ENCODE data around the gene BLOC1S2.
"Not testable (repeated sequence)": the region's sequence is repeated elsewhere in the genome, so short reads cannot be mapped to it uniquely, and the experiment has no call there.

BLOC1S2 gene

GRCh38 chr10:100291356-100291755 lies 4.9 kb upstream of the BLOC1S2 start:
- DNase-seq (ENCODE audit: low read depth in 4 of 4, low spot score in 1 of 4), result no peak

DNA sequence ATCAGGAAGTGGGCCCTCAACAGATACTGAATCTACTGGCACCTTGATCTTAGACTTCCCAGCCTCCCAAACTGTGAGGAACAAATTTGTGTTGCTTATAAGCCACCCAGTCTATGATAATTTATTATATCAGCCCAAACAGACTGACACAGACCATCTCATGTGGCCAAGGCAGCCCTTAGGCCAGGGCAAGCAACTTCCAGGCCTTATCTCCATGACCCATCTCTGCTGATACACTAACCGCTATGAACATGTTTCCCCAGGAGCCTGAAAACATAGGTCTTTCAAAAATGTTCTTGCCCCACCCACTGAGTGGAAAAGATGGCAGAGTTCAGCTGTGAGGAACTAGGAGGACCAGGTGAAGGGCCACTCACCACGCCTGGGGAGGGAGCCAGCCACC lies 3.2 kb upstream of the BLOC1S2 start:
- DNase-seq (ENCODE audit: low read depth in 4 of 4, low spot score in 1 of 4), result no peak

DNA sequence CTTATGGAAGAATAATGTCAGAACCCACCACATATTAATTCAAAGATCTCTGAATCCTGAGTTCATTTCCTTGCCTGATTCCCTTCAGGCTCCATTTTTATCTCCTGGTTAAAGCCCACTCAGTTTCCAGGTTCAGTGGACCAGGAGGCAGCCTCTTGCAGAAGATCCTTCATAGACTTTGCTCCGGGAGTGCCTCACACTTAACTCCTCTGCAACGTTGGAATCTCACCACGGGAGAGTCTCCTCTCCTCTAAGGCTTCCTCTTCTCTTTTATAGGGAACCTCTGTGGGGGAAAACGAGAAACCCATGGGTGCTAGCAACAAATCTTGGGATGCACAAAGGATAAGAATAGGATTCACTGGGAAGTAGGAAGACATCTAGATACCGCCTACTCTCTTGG lies 1.7 kb upstream of the BLOC1S2 start:
- DNase-seq (ENCODE audit: low read depth in 4 of 4, low spot score in 1 of 4), result no peak

DNA sequence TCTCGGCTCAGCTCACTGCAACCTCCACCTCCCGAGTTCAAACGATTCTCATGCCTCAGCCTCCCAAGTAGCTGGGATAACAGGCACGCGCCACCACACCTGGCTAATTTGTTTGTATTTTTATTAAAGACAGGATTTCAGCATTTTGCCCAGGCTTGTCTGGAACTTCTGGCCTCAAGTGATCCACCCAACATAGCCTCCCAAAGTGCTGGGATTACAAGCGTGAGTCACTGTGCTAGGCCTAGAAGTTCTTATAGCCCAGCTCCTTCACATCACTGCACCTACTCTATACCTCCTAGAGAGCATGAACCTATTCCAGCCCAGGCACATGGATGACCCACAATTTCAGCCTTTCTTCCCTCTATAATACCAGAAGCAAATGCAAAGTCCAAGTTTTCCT lies 1.3 kb upstream of the BLOC1S2 start:
- DNase-seq (ENCODE audit: low read depth in 4 of 4, low spot score in 1 of 4), result no peak

- DNase-seq (ENCODE audit: low read depth in 4 of 4, low spot score in 1 of 4), result not testable (repeated sequence)
Measured at GRCh38 chr10:100285326-100285725, 1.2 kb downstream of the BLOC1S2 start.

GRCh38 chr10:100282907-100283306 lies 3.6 kb downstream of the BLOC1S2 start:
- DNase-seq (ENCODE audit: low read depth in 4 of 4, low spot score in 1 of 4), result no peak

DNA sequence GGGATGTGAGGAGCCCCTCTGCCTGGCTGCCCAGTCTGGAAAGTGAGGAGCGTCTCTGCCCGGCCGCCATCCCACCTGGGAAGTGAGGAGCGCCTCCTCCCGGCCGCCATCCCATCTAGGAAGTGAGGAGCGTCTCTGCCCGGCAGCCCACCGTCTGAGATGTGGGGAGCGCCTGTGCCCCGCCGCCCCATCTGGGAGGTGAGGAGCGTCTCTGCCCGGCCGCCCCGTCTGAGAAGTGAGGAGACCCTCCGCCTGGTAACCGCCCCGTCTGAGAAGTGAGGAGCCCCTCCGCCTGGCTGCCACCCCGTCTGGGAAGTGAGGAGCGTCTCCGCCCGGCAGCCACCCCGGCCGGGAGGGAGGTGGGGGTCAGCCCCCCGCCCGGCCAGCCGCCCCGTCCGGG lies 9.5 kb downstream of the BLOC1S2 start:
- not testable (repeated sequence) for DNase-seq (ENCODE audit: low read depth in 4 of 4, low spot score in 1 of 4)

DNA sequence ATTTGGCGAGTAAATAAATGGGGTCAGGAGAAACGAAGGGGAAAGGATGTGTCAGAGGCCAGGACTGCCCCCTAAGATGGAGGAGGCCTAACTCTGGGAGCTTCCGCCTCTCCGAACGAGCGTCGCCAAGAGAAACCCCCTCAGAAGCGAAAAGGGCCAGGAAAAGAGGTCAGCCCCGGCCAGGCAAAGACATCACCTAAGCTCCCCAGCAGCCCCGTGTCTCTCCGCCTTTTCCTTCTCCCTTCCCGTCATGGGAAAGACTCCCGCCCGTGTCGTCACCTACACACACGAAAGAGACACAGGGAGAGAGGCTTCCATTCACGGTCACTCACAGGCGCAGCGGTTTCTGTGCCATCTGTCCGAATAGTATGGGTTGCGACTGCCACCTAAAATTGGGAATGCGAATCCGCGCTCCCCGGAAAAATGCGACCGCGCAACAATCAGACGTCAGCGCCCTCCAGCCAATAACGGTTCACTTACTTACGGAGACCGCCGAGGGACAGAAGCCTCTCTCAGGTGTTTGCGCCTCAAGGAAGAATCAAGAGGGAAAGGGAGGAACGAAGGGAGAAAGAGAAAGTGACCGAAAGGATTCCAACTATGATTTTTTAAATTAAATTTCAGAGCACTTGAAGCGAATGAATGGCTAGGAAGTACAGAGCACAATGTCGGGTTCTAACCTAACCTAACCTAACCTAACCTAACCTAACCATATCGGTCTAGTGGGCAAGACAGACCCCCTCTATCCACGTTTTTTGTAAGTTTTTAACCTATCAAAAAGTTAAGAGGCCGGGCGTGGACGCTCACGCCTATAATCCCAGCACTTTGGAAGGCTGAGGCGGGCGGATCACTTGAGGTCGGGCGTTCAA lies 19.0 kb downstream of the BLOC1S2 start, which contains the start of gene CWF19L1:
Gene CWF19L1 (minus strand): TSS at position 400 of the 866 bp plus-strand sequence. CDS start 45 bp downstream, at position 355.
- DNase-seq (ENCODE audit: low read depth in 4 of 4, low spot score in 1 of 4), result peak; percentile 43 to 70 (median 63)

DNA sequence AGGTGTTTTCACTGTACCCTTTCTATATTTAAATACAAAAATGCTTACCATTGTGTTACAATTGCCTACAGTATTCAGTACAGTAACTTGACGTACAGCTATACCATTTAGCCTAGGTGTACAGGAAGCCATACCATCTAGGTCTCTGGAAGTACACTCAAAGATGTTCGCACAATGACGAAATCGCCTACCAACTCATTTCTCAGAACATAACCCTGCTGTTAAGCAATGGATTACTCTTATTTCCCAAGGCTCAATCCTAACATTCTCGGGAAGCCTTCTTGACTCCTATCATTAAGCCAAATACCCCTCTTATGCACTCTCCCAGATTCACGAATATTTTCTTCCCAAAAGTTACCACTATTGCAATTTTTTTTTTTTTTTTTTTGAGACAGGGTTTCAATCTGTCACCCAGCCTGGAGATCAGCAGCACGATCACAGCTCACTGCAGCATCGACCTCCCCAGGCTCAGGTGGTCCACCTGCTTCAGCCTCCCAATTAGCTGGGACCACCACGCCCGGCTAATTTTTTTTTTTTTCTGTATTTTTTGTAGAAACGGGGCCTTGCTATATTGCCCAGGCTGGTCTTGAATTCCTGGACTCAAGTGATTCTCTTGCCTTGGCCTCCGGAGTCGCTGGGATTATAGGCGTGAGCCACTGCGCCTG lies 20.5 kb downstream of the BLOC1S2 start:
- DNase-seq (ENCODE audit: low read depth in 4 of 4, low spot score in 1 of 4), result no peak

DNA sequence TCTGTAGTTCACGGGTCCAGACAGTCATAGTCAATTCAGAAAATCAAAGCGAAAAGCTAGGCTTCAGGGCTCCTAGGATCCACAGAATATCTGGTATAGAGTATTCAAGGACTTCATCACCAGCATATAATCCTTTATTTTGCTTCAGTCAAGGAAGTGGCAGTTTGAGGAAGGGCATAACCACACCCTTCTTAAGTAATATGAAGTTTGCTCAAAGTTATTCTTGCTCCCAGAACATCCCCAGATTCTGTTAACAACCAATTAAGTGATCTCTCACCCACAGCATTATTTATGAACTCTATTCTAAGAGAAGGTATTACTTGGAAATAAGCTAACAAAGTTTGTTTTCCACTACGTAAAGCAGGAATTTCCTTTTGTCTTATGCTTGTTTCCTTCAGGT lies 32.3 kb downstream of the BLOC1S2 start:
- DNase-seq (ENCODE audit: low read depth in 4 of 4, low spot score in 1 of 4), result no peak

DNA sequence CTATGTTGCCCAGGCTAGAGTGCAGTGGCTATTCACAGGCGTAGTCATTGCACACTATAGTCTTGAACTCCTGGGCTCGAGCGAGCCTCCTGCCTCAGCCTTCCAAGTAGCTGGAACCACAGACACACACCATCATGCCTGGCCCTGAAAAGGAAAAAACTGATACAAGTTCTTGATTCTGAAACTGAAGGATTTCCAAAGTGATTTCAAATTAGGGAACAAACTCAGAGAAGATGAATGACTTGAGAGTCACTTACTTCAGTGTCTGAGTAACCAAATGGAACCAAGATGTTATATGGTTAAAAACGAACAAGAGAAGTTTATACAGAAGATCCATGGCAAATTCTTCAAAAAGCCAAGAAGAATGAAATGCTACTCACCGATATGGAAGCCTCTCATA lies 33.4 kb downstream of the BLOC1S2 start:
- DNase-seq (ENCODE audit: low read depth in 4 of 4, low spot score in 1 of 4), result no peak

- DNase-seq (ENCODE audit: low read depth in 4 of 4, low spot score in 1 of 4), result no peak
Measured at GRCh38 chr10:100248820-100249219, 37.7 kb downstream of the BLOC1S2 start.

- no peak for DNase-seq (ENCODE audit: low read depth in 4 of 4, low spot score in 1 of 4)
Measured at GRCh38 chr10:100245484-100246220, 40.8 kb downstream of the BLOC1S2 start.

DNA sequence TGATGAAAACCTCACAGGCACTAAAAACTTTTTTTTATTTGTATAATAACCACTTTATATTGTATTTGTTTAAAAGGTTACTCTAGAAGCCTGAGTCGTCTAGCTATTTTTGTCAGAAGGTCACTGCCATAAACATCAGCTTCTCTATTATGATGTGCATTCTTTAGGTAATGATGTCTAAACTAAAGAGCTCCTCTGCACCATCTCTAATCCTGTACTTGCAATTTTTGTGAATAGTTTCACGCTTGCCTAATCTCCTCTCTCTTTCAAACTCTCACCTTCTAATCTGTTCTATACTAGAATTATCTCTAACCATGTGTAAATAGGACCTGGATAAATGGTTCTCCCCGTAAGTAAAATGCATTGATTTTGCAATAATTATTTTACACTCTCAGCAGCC lies 46.6 kb downstream of the BLOC1S2 start:
- no peak for DNase-seq (ENCODE audit: low read depth in 4 of 4, low spot score in 1 of 4)

GRCh38 chr10:100238429-100238828 lies 48.1 kb downstream of the BLOC1S2 start:
- DNase-seq (ENCODE audit: low read depth in 4 of 4, low spot score in 1 of 4), result no peak

DNA sequence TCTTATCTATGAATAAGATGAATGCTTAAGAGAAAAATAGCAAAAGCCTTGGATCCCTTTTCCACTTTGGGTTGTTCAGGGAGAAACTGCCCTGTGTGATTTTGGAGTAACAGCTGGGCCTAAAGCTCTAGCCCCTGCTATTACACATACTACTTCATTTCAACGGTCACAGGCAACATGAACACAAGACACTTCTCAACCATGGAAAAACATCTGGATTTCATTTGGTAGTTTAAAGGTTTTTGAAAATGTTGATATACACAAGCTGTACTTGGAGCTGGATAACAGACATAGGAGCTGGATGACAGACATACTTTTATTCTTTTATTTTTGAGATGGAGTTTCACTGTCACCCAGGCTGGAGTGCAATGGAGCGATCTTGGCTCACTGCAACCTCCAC lies 54.4 kb downstream of the BLOC1S2 start:
- DNase-seq (ENCODE audit: low read depth in 4 of 4, low spot score in 1 of 4), result no peak

- no peak for DNase-seq (ENCODE audit: low read depth in 4 of 4, low spot score in 1 of 4)
Measured at GRCh38 chr10:100229819-100230422, 56.6 kb downstream of the BLOC1S2 start.

DNA sequence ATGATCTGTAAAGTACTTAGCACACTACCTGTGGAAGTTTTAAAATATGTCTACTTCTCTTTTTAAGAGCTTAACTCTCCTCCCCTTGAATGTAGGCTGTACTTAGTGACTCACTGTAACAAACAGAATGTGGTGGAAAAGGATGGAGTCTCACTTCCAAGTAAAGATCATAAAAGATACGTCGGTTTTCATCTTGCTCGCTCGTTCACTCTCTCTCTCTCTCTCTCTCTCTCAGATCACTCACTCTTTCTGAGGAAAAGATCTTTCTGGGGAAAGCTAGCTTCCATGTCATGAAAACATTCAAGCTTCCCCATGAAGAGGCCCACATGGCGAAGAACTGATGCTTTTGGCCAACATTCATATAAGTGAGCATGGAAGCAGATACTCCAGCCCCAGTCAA lies 62.6 kb downstream of the BLOC1S2 start:
- no peak for DNase-seq (ENCODE audit: low read depth in 4 of 4, low spot score in 1 of 4)

Measured in stimulated activated CD4-positive, alpha-beta T cell treated with anti-CD3 and anti-CD28 coated beads, Interleukin-1b, Interleukin-23, amount 100 ng/mL, for 24 hours (primary cell).